Measurements from ENCODE around the gene FAM222B. TPM values are rescaled to one million over a fixed set of nuclear protein-coding genes. Genes with fewer than 3 reads are reported as not detected.

Gene FAM222B
- total and polyA plus RNA-seq, 2 experiments from 2014 or later = 63.7 to 78.5 TPM

DNA sequence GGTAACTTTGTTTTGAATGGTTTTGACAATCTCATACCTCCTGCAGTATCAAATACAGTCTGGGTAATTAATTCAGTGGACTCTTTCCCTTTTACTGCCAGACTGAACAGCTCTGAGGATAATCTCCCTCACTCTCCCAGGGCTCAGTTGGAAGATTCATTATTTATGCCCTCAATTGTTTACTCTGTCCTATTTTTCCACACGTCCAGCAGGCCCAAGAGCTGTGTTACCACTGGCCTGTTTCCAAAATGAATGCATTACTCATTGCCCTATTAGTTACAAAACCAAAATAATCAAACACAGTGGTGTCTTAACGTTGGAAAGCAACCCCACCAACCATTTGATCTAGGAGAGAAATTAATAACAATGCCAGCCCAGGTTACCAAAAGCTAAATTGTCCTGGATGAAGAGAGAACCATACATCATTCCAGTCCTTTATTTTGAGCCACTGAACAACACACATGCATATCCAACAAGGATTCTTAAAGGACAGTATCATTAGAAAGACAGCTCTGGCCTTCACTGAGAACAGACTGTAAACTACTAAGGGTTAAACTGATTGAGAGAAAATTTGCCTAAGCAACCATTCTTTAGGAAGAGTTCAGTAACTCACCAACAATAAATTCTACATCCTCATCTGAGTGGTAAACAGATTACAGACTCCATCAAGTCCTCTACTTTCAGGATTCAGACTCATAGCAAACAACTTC, 34.5 kb downstream of the FAM222B start:
- Histone ChIP-seq H3K79me2 (replicated peaks; ENCODE audit: insufficient read depth) (peaks cover 88% of the 10 kb centered on the region), H3K4me2 (peak overlapping the region; percentile 79), H3K27ac (ENCODE audit: low read depth) (peak overlapping the region; percentile 92), H3K36me3 (ENCODE audit: insufficient read depth) (peaks cover 16% of the 10 kb centered on the region), H4K20me1 (replicated peaks; ENCODE audit: insufficient read depth) (peaks cover 17% of the 10 kb centered on the region), H2AFZ (no peak overlapping the region), H3K9me2 (ENCODE audit: insufficient read depth) (no peaks in the 10 kb centered on the region), H3F3A (replicated peaks; ENCODE audit: low read depth) (peaks cover 14% of the 10 kb centered on the region), H3K4me1 (ENCODE audit: insufficient read depth) (peaks cover 38% of the 10 kb centered on the region), H3K27me3 (ENCODE audit: insufficient read depth) (no peaks in the 10 kb centered on the region), H3K4me3 (peak overlapping the region; percentile 74)
- Mint-ChIP-seq H3K27me3 (ENCODE audit: insufficient read depth, low read depth, poor library complexity) (peaks cover 7% of the 10 kb centered on the region), H3K4me3 (peak overlapping the region; percentile 69), H3K4me1 (peaks cover 40% of the 10 kb centered on the region), H3K9me3 (no peaks in the 10 kb centered on the region), H3K36me3 (ENCODE audit: low read depth) (peaks cover 40% of the 10 kb centered on the region), H3K27ac (peak overlapping the region; percentile 94)
- TF ChIP-seq STAT1 (IDR thresholded peaks at IDR 0.05; ENCODE audit: unreplicated experiment) = no peak
- TF ChIP-seq EZH2 (IDR thresholded peaks at IDR 0.05; ENCODE audit: low read depth, unreplicated experiment) = no peak
- TF ChIP-seq REST (IDR thresholded peaks at IDR 0.05; ENCODE audit: unreplicated experiment) = no peak
- no peak for TF ChIP-seq EZH2phosphoT487 (IDR thresholded peaks at IDR 0.05; ENCODE audit: unreplicated experiment)
- no peak for TF ChIP-seq NANOG (IDR thresholded peaks at IDR 0.05; ENCODE audit: borderline replicate concordance)
- no peak for TF ChIP-seq CTCF (conservative IDR thresholded peaks at IDR 0.05; ENCODE audit: low read depth in 2 of 2)
- TF ChIP-seq ZNF331 (CRISPR knock-in tag; IDR thresholded peaks at IDR 0.05; ENCODE audit: low read depth) = no peak
- no peak for TF ChIP-seq JUNB (IDR thresholded peaks at IDR 0.05; ENCODE audit: unreplicated experiment)
- no peak for TF ChIP-seq POLR2AphosphoS5 (IDR thresholded peaks at IDR 0.05; ENCODE audit: low read depth)
- TF ChIP-seq, protein P1, sequence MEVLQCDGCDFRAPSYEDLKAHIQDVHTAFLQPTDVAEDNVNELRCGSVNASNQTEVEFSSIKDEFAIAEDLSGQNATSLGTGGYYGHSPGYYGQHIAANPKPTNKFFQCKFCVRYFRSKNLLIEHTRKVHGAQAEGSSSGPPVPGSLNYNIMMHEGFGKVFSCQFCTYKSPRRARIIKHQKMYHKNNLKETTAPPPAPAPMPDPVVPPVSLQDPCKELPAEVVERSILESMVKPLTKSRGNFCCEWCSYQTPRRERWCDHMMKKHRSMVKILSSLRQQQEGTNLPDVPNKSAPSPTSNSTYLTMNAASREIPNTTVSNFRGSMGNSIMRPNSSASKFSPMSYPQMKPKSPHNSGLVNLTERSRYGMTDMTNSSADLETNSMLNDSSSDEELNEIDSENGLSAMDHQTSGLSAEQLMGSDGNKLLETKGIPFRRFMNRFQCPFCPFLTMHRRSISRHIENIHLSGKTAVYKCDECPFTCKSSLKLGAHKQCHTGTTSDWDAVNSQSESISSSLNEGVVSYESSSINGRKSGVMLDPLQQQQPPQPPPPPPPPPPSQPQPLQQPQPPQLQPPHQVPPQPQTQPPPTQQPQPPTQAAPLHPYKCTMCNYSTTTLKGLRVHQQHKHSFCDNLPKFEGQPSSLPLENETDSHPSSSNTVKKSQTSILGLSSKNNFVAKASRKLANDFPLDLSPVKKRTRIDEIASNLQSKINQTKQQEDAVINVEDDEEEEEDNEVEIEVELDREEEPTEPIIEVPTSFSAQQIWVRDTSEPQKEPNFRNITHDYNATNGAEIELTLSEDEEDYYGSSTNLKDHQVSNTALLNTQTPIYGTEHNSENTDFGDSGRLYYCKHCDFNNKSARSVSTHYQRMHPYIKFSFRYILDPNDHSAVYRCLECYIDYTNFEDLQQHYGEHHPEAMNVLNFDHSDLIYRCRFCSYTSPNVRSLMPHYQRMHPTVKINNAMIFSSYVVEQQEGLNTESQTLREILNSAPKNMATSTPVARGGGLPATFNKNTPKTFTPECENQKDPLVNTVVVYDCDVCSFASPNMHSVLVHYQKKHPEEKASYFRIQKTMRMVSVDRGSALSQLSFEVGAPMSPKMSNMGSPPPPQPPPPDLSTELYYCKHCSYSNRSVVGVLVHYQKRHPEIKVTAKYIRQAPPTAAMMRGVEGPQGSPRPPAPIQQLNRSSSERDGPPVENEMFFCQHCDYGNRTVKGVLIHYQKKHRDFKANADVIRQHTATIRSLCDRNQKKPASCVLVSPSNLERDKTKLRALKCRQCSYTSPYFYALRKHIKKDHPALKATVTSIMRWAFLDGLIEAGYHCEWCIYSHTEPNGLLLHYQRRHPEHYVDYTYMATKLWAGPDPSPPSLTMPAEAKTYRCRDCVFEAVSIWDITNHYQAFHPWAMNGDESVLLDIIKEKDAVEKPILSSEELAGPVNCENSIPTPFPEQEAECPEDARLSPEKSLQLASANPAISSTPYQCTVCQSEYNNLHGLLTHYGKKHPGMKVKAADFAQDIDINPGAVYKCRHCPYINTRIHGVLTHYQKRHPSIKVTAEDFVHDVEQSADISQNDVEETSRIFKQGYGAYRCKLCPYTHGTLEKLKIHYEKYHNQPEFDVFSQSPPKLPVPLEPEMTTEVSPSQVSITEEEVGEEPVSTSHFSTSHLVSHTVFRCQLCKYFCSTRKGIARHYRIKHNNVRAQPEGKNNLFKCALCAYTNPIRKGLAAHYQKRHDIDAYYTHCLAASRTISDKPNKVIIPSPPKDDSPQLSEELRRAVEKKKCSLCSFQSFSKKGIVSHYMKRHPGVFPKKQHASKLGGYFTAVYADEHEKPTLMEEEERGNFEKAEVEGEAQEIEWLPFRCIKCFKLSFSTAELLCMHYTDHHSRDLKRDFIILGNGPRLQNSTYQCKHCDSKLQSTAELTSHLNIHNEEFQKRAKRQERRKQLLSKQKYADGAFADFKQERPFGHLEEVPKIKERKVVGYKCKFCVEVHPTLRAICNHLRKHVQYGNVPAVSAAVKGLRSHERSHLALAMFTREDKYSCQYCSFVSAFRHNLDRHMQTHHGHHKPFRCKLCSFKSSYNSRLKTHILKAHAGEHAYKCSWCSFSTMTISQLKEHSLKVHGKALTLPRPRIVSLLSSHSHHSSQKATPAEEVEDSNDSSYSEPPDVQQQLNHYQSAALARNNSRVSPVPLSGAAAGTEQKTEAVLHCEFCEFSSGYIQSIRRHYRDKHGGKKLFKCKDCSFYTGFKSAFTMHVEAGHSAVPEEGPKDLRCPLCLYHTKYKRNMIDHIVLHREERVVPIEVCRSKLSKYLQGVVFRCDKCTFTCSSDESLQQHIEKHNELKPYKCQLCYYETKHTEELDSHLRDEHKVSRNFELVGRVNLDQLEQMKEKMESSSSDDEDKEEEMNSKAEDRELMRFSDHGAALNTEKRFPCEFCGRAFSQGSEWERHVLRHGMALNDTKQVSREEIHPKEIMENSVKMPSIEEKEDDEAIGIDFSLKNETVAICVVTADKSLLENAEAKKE (CRISPR knock-in tag; IDR thresholded peaks at IDR 0.05) = no peak
- no peak for TF ChIP-seq CREB1 (CRISPR knock-in tag; IDR thresholded peaks at IDR 0.05; ENCODE audit: low read depth)
- no peak for TF ChIP-seq ZNF114 (CRISPR knock-in tag; IDR thresholded peaks at IDR 0.05)
- no peak for TF ChIP-seq ETS1 (IDR thresholded peaks at IDR 0.05)
- ATAC-seq (no peak), DNase-seq (ENCODE audit: low spot score) (no peak)
